CD4-positive, alpha-beta T cell treated with Interleukin-15 for 1 hour (primary cell): Measurements from ENCODE around the gene OSBP2.
"Not testable (repeated sequence)": the region's sequence is repeated elsewhere in the genome, so short reads cannot be mapped to it uniquely, and the experiment has no call there.

Experiments
- DNase-seq: peaks from one replicate; pipeline ENCODE4 v3.0.0-alpha.2; 2020

OSBP2 gene

GRCh38 chr22:30694640-30695350 is at the start of gene OSBP2:
TSS of gene OSBP2 (plus strand) at chr22:30694874. CDS start at chr22:30694910, 36 bp downstream.
- peak; percentile 18 for DNase-seq

GRCh38 chr22:30646518-30647160 is 48.0 kb upstream of the OSBP2 start:
- DNase-seq: no peak

- no peak for DNase-seq
Measured at GRCh38 chr22:30647536-30647935, 47.1 kb upstream of the OSBP2 start.

GRCh38 chr22:30648825-30649224 is 45.8 kb upstream of the OSBP2 start:
- no peak for DNase-seq

GRCh38 chr22:30649430-30650007 is 45.2 kb upstream of the OSBP2 start:
- DNase-seq: peak; percentile 80

- DNase-seq: no peak
Measured at GRCh38 chr22:30650508-30651116, 44.1 kb upstream of the OSBP2 start.

GRCh38 chr22:30652852-30653251 is 41.8 kb upstream of the OSBP2 start:
- no peak for DNase-seq

GRCh38 chr22:30654361-30654760 is 40.3 kb upstream of the OSBP2 start:
- DNase-seq: no peak

- DNase-seq: no peak
Measured at GRCh38 chr22:30655532-30655931, 39.1 kb upstream of the OSBP2 start.

GRCh38 chr22:30662040-30662439 is 32.6 kb upstream of the OSBP2 start:
- no peak for DNase-seq

- DNase-seq: no peak
Measured at GRCh38 chr22:30664798-30665197, 29.9 kb upstream of the OSBP2 start.

- DNase-seq: no peak
Measured at GRCh38 chr22:30665266-30665665, 29.4 kb upstream of the OSBP2 start.

GRCh38 chr22:30665786-30666185 is 28.9 kb upstream of the OSBP2 start:
- no peak for DNase-seq

- DNase-seq: no peak
Measured at GRCh38 chr22:30667107-30667493, 27.6 kb upstream of the OSBP2 start.

- peak; percentile 92 for DNase-seq
Measured at GRCh38 chr22:30667494-30668385, 26.9 kb upstream of the OSBP2 start, which contains the start of gene DUSP18. TSS of gene DUSP18 (minus strand) at chr22:30667875. CDS start at chr22:30664003, 3,872 bp downstream.

- DNase-seq: no peak
Measured at GRCh38 chr22:30668386-30668710, 26.3 kb upstream of the OSBP2 start.

- no peak for DNase-seq
Measured at GRCh38 chr22:30671071-30671470, 23.6 kb upstream of the OSBP2 start.

- no peak for DNase-seq
Measured at GRCh38 chr22:30673136-30673535, 21.5 kb upstream of the OSBP2 start.

- DNase-seq: no peak
Measured at GRCh38 chr22:30674482-30674881, 20.2 kb upstream of the OSBP2 start.

GRCh38 chr22:30675436-30675835 is 19.2 kb upstream of the OSBP2 start:
- no peak for DNase-seq

- not testable (repeated sequence) for DNase-seq
Measured at GRCh38 chr22:30676565-30676964, 18.1 kb upstream of the OSBP2 start.

- DNase-seq: not testable (repeated sequence)
Measured at GRCh38 chr22:30679895-30680690, 14.6 kb upstream of the OSBP2 start.
